ENCODE data around the gene FAM78B. TPM values are rescaled to one million over a fixed set of nuclear protein-coding genes. Genes with fewer than 3 reads are reported as not detected.

FAM78B gene
- polyA plus RNA-seq, 4 donors, result 0.22 to 1.3 (median 0.86) TPM

DNA sequence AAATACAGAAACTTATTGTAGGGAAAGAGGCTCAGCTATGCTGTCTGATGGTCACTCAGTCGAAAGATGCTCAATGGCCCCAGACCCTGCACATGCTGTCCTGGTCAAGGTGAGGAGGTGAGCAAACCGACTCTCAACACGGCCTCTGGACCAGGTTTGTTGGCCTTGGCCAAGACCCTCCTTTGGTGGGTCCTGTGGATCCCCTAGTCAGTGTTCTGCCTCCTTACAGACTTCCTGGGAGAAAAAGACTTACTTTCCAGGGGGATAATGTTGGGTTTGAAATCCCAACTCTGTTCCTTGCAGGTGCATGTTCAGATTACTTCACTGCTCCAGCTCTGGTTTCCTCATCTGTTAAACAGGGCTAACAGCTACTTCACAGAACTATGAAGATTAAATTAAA lies 53.8 kb downstream of the FAM78B start:
- DNase-seq (no peak), FAIRE-seq (no peak)
- H3K4me3 ChIP-seq (ENCODE audit: low read depth in 1 of 3, low read length in 3 of 3), result no peak overlapping the region
- no peaks in the 10 kb centered on the region for H3K9me3 ChIP-seq (ENCODE audit: control insufficient read depth in 2 of 2, insufficient read depth in 1 of 2, low read depth in 1 of 2, low read length in 1 of 2)
- H3K4me1 ChIP-seq (ENCODE audit: control insufficient read depth in 3 of 3, insufficient read depth in 2 of 3, low read depth in 1 of 3, low read length in 2 of 3), result no peaks in the 10 kb centered on the region
- H3K27ac ChIP-seq (ENCODE audit: low read depth in 1 of 3, low read length in 2 of 3), result no peak overlapping the region
- H3K27me3 ChIP-seq (ENCODE audit: control insufficient read depth in 3 of 3, insufficient read depth in 3 of 3, low read length in 3 of 3), result no peaks in the 10 kb centered on the region
- peaks cover 0 to 2% (median 0%) of the 10 kb centered on the region in 3 donors for H3K36me3 ChIP-seq (ENCODE audit: control insufficient read depth in 3 of 3, insufficient read depth in 2 of 3, low read depth in 1 of 3, low read length in 3 of 3)
- WGBS, 3 donors, result 79 to 87% (median 86%) methylated on average over 3 of the region's 3 CpGs

DNA sequence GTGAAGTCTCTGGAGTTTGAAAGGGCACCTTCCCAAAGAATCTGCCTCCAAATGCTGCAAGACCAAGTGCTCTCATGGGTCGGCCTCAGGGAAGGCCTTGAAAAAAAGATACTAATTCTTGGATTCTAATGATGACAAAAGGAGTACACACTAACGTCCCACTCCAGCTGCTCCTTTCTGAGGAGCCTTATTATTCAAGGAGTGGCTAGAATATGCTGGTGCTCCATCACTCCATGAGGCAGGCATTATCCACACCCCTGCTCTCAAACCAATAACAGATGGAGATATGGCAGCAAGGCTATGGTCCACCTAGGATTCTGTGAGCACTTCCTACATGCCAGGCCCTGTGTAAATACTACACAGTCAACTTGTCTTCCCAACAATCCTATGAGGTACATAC lies 54.4 kb downstream of the FAM78B start:
- FAIRE-seq, result no peak
- no peak for DNase-seq
- Histone ChIP-seq H3K4me1 (ENCODE audit: control insufficient read depth in 3 of 3, insufficient read depth in 2 of 3, low read depth in 1 of 3, low read length in 2 of 3) (no peaks in the 10 kb centered on the region), H3K27ac (ENCODE audit: low read depth in 1 of 3, low read length in 2 of 3) (no peak overlapping the region), H3K36me3 (ENCODE audit: control insufficient read depth in 3 of 3, insufficient read depth in 2 of 3, low read depth in 1 of 3, low read length in 3 of 3) (peaks cover 0 to 2% (median 0%) of the 10 kb centered on the region in 3 donors), H3K27me3 (ENCODE audit: control insufficient read depth in 3 of 3, insufficient read depth in 3 of 3, low read length in 3 of 3) (no peaks in the 10 kb centered on the region), H3K4me3 (ENCODE audit: low read depth in 1 of 3, low read length in 3 of 3) (no peak overlapping the region), H3K9me3 (ENCODE audit: control insufficient read depth in 2 of 2, insufficient read depth in 1 of 2, low read depth in 1 of 2, low read length in 1 of 2) (no peaks in the 10 kb centered on the region)
- WGBS, 3 donors, result 69 to 84% (median 77%) methylated on average over 2 of the region's 2 CpGs

DNA sequence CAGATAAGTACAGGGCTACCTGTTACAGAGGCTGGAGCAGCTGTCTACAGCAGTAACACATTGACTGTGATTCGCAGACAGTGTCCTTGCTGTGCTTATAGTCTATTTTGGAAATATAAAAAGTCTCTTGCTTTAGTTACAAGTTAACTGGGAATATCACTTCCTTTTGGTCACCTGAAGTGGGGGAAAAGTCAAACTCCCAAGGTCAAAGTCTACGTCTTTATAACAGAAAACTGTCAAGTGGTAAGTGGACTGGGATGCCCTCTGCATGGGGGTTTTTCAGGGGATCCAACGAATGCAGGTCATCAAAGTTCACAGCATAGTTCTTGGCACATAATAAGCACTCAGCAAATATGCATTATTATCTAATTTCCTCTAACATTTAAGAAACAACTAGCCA lies 55.4 kb downstream of the FAM78B start:
- Histone ChIP-seq H3K27ac (ENCODE audit: low read depth in 1 of 3, low read length in 2 of 3) (no peak overlapping the region), H3K27me3 (ENCODE audit: control insufficient read depth in 3 of 3, insufficient read depth in 3 of 3, low read length in 3 of 3) (no peaks in the 10 kb centered on the region), H3K36me3 (ENCODE audit: control insufficient read depth in 3 of 3, insufficient read depth in 2 of 3, low read depth in 1 of 3, low read length in 3 of 3) (peaks cover 0 to 2% (median 0%) of the 10 kb centered on the region in 3 donors), H3K9me3 (ENCODE audit: control insufficient read depth in 2 of 2, insufficient read depth in 1 of 2, low read depth in 1 of 2, low read length in 1 of 2) (no peaks in the 10 kb centered on the region), H3K4me1 (ENCODE audit: control insufficient read depth in 3 of 3, insufficient read depth in 2 of 3, low read depth in 1 of 3, low read length in 2 of 3) (no peaks in the 10 kb centered on the region), H3K4me3 (ENCODE audit: low read depth in 1 of 3, low read length in 3 of 3) (no peak overlapping the region)
- DNase-seq (peak in 1 of 2 donors; percentile 14), FAIRE-seq (no peak)
- WGBS, 3 donors, result 35 to 57% (median 54%) methylated on average over 3 of the region's 3 CpGs

- no peak overlapping the region for H3K27ac ChIP-seq (ENCODE audit: low read depth in 1 of 3, low read length in 2 of 3)
- no peaks in the 10 kb centered on the region for H3K27me3 ChIP-seq (ENCODE audit: control insufficient read depth in 3 of 3, insufficient read depth in 3 of 3, low read length in 3 of 3)
- DNase-seq, result no peak
- H3K4me3 ChIP-seq (ENCODE audit: low read depth in 1 of 3, low read length in 3 of 3), result no peak overlapping the region
- FAIRE-seq, result no peak
- 62 to 73% (median 68%) methylated on average over 4 of the region's 4 CpGs for WGBS, 3 donors
- H3K9me3 ChIP-seq (ENCODE audit: control insufficient read depth in 2 of 2, insufficient read depth in 1 of 2, low read depth in 1 of 2, low read length in 1 of 2), result no peaks in the 10 kb centered on the region
- no peaks in the 10 kb centered on the region for H3K4me1 ChIP-seq (ENCODE audit: control insufficient read depth in 3 of 3, insufficient read depth in 2 of 3, low read depth in 1 of 3, low read length in 2 of 3)
- H3K36me3 ChIP-seq (ENCODE audit: control insufficient read depth in 3 of 3, insufficient read depth in 2 of 3, low read depth in 1 of 3, low read length in 3 of 3), result no peaks in the 10 kb centered on the region
These were observed 76.6 kb downstream of the FAM78B start for GRCh38 chr1:166090244-166090643.

DNA sequence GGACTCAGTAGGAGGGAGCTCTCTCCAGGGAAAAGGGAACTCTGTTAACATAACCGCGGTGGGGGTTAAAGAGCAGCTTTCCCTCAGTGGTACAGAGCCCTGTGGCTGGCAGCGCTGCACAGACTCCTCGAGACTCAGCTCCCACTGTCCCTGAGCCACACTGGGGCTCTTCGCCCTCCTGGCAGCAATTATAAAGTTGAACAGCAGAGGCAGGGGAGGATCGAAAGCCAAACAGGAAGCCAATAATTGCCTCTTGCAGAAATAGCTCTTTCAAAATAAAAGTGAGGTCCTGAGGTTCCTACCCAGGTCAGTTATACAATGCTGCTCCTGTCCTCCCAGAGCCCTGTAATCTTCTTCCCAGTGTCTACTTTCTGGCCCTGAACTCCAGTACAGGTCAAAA lies 77.0 kb downstream of the FAM78B start:
- no peak overlapping the region for H3K27ac ChIP-seq (ENCODE audit: low read depth in 1 of 3, low read length in 2 of 3)
- WGBS, 3 donors, result 19 to 43% (median 27%) methylated on average over 6 of the region's 6 CpGs
- no peaks in the 10 kb centered on the region for H3K36me3 ChIP-seq (ENCODE audit: control insufficient read depth in 3 of 3, insufficient read depth in 2 of 3, low read depth in 1 of 3, low read length in 3 of 3)
- no peaks in the 10 kb centered on the region for H3K9me3 ChIP-seq (ENCODE audit: control insufficient read depth in 2 of 2, insufficient read depth in 1 of 2, low read depth in 1 of 2, low read length in 1 of 2)
- DNase-seq (no peak), FAIRE-seq (no peak)
- no peaks in the 10 kb centered on the region for H3K4me1 ChIP-seq (ENCODE audit: control insufficient read depth in 3 of 3, insufficient read depth in 2 of 3, low read depth in 1 of 3, low read length in 2 of 3)
- H3K27me3 ChIP-seq (ENCODE audit: control insufficient read depth in 3 of 3, insufficient read depth in 3 of 3, low read length in 3 of 3), result no peaks in the 10 kb centered on the region
- H3K4me3 ChIP-seq (ENCODE audit: low read depth in 1 of 3, low read length in 3 of 3), result no peak overlapping the region

DNA sequence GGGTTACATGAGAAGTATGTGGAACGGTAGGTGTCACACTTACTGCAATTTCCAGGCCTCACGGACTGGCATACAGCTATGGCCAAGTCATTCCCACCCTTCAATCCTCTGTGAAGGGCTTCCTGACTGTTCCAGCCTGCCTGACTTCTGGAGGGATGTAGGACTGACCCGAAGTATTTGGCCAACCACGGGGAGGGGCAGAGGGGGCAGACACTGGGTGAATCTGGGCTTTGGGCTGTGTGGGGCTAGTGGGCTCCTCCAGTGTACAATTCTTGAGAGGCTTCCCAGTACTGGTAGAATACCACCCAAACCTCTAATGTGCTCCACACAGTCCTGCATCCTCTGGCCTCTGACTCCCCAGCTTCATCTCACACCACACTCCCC lies 78.2 kb downstream of the FAM78B start:
- no peak for DNase-seq
- no peak overlapping the region for H3K27ac ChIP-seq (ENCODE audit: low read depth in 1 of 3, low read length in 2 of 3)

DNA sequence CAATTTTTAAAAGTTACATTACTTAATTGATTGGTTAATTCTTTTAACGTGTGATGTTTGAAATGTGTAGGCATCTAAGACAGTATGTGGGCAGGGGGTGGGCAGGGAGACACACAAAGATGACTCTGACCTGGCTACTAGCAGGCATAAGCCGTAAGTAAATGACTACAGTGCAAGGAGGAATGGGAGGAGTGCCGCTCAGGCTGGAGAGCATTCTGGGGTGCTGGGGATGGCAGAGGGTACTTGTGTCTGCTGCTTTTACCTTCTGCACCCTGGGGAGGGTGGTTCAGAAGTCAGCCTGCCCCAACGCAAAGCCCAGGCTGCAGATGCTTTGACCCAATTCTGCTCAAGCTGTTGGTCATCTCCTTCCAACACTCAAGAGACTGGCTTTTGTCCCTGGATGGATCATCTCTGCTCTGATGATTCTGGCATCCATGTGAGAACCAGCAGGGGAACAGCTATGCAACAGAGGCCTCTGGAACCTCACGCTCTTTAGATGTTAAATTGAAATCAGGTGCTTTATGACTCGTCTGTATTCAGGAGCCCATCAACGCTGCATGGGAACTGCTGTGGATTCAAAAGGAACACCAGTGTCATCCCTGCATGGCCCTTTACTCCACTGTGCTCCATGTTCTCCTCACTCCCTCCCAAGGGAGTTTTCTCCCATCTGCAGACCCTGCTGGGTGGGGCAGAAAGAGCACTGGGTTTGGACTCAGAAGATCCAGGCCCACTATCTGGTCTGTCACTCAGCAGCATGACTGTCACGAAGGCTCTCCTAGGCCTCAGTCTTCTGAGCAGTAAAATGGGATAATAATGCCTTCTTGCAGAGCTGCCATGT lies 78.8 kb downstream of the FAM78B start:
- no peaks in the 10 kb centered on the region for H3K4me1 ChIP-seq (ENCODE audit: control insufficient read depth in 3 of 3, insufficient read depth in 2 of 3, low read depth in 1 of 3, low read length in 2 of 3)
- 86 to 90% (median 88%) methylated on average over 8 of the region's 8 CpGs for WGBS, 3 donors
- H3K9me3 ChIP-seq (ENCODE audit: control insufficient read depth in 2 of 2, insufficient read depth in 1 of 2, low read depth in 1 of 2, low read length in 1 of 2), result no peaks in the 10 kb centered on the region
- H3K27ac ChIP-seq (ENCODE audit: low read depth in 1 of 3, low read length in 2 of 3), result no peak overlapping the region
- no peak for FAIRE-seq
- no peak overlapping the region for H3K4me3 ChIP-seq (ENCODE audit: low read depth in 1 of 3, low read length in 3 of 3)
- no peak for DNase-seq
- no peaks in the 10 kb centered on the region for H3K27me3 ChIP-seq (ENCODE audit: control insufficient read depth in 3 of 3, insufficient read depth in 3 of 3, low read length in 3 of 3)
- no peaks in the 10 kb centered on the region for H3K36me3 ChIP-seq (ENCODE audit: control insufficient read depth in 3 of 3, insufficient read depth in 2 of 3, low read depth in 1 of 3, low read length in 3 of 3)

More for the DNA sequence above, 78.2 kb downstream of the FAM78B start:
- no peaks in the 10 kb centered on the region for H3K27me3 ChIP-seq (ENCODE audit: control insufficient read depth in 3 of 3, insufficient read depth in 3 of 3, low read length in 3 of 3)
- H3K4me3 ChIP-seq (ENCODE audit: low read depth in 1 of 3, low read length in 3 of 3), result no peak overlapping the region
- no peaks in the 10 kb centered on the region for H3K36me3 ChIP-seq (ENCODE audit: control insufficient read depth in 3 of 3, insufficient read depth in 2 of 3, low read depth in 1 of 3, low read length in 3 of 3)
- FAIRE-seq, result no peak
- 73 to 83% (median 81%) methylated on average over 4 of the region's 4 CpGs for WGBS, 3 donors
- no peaks in the 10 kb centered on the region for H3K4me1 ChIP-seq (ENCODE audit: control insufficient read depth in 3 of 3, insufficient read depth in 2 of 3, low read depth in 1 of 3, low read length in 2 of 3)
- no peaks in the 10 kb centered on the region for H3K9me3 ChIP-seq (ENCODE audit: control insufficient read depth in 2 of 2, insufficient read depth in 1 of 2, low read depth in 1 of 2, low read length in 1 of 2)

DNA sequence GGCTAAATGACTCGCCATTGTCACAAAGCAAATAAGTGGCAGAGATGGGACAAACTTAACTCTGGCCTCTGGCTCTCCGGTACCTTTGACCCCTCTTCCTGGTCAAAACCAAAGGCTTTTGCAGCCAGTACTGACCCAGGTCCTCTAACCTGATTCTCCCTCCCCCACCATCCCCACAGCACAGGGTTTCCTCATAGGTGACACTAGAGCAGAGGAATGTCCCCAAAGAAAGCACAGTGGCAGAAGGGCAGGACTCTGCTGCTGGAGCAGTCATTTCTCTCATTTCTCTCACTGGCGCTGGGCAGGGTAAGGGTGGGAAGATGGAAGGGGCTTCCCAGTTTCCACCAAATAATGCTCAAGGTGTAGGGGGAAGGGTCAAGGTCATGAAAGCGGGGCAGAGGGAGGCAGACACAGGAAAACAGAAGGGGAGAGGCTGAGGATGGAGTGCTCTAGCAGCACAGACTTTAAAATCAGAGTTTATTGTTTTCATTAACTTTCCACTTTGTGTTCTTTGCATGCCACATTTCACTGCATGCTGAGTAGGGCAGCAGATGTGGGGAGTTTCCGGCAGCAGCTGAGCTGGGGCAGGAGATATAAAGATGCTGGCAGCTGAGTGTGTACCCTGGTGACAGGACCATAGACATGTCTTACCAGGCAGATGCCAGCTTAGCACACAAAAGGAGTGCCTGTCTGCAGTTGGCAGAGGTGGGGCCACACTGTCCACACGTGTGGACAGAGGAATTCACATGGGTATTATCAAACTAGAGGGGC lies 80.5 kb downstream of the FAM78B start:
- Histone ChIP-seq H3K36me3 (ENCODE audit: control insufficient read depth in 3 of 3, insufficient read depth in 2 of 3, low read depth in 1 of 3, low read length in 3 of 3) (no peaks in the 10 kb centered on the region), H3K4me1 (ENCODE audit: control insufficient read depth in 3 of 3, insufficient read depth in 2 of 3, low read depth in 1 of 3, low read length in 2 of 3) (no peaks in the 10 kb centered on the region), H3K27me3 (ENCODE audit: control insufficient read depth in 3 of 3, insufficient read depth in 3 of 3, low read length in 3 of 3) (no peaks in the 10 kb centered on the region), H3K27ac (ENCODE audit: low read depth in 1 of 3, low read length in 2 of 3) (no peak overlapping the region), H3K4me3 (ENCODE audit: low read depth in 1 of 3, low read length in 3 of 3) (no peak overlapping the region), H3K9me3 (ENCODE audit: control insufficient read depth in 2 of 2, insufficient read depth in 1 of 2, low read depth in 1 of 2, low read length in 1 of 2) (no peaks in the 10 kb centered on the region)
- DNase-seq, result no peak
- 72 to 82% (median 74%) methylated on average over 6 of the region's 6 CpGs for WGBS, 3 donors
- no peak for FAIRE-seq
